Head of caudate nucleus (tissue), 42 donors: Measurements from ENCODE around the gene TMEM204.

Experiments
- DNase-seq, 42 donors: peaks; one replicate each; pipeline versions ENCODE4 v3.0.0 to v3.0.0-alpha.2; 2020 to 2021; ENCODE audit warnings: mixed read lengths in 7 of 42
- intact Hi-C: fragments of 100-400 bp; cut with DNase I; formaldehyde crosslinking; loops from one replicate; pipeline ENCODE4 v1.15.0; 2022

TMEM204 gene

DNA sequence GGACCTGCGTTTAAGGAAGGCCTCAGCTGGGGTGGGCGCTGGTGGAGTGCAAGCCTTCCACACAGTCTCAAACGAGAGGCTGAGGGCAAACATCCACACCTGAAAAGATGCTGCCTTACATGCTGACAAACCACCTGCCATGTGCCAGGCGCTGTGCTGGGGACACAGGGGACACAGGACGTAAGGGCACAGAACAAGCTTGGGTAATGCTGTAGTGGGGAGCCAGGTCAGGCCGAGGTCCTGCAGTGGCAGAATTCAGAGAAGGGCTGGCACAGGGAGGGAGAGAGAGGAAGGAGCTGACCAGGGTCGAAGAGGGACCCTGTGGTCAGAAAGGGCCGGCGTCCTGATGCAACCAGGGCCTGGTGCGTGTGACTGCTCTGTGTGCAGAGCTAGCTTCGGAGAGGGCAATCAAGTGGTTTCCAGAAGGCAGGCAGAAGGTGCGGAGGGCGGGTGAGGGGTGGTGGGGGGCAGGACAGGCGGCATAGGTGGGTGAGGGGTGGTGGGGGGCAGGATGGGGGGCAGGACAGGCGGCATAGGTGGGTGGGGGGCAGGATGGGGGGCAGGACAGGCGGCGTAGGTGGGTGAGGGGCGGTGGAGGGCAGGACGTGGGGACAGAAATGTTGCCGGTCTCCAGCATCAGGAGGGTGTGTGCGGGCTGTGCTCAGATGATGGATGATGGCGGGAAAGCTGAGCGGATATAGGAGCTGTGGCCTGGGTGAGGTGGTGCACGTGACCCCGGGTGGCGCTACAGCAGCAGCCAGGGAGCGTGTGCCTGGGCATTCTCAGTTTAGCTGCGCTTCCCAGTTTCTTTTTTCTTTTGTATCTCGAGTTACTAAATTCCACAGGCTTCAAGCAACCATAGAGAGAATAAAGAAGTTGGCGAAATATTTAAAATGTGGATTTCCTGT lies 21.6 kb upstream of the TMEM204 start:
- intact Hi-C loops, result loop anchor here (10.0 kb wide), 1 partner anchor 63 kb away; no protein-coding TSS in a partner anchor
- no peak for DNase-seq

DNA sequence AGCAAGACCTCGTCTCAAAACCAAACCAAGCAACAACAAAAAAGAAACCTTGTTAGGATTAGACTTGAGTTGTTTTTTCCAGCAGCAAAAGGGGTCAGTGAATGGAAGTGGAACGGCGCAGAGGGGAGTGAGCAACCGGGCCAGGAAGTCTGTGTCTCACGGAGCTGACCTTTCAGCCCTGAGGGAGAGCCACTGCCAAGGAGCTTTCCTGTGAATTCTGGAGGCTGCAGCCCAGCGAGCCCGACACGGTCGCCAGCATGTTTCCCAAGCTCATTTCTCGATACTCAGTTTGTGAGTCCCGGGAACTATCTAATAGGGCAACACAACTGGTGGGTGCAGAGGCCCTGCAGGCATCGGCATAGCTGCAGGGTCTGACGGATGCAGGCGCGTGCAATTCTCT lies 20.7 kb upstream of the TMEM204 start:
- intact Hi-C loops, result loop anchor here (10.0 kb wide), 1 partner anchor 62 kb away; no protein-coding TSS in a partner anchor
- DNase-seq, result no peak

DNA sequence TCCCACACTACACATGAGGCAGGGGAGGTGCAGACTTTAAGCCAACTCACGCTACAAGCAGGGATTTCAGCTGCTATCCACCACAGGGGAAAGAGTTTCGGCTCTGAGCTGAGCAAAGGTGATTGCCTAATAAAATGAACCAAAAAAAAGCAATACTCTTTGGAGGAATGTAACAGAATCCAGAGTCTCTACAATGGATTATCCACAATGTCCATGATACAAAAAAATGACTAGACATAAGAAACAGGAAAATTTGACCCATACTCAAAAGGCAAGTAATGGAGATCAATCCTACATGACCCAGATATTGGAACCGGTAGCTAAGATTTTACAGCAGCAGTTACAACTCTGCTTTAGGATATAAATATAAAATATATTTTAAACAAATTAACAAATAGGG lies 19.0 kb upstream of the TMEM204 start:
- no peak for DNase-seq
- intact Hi-C loops, result loop anchor here (10.0 kb wide), 1 partner anchor 60 kb away; no protein-coding TSS in a partner anchor

DNA sequence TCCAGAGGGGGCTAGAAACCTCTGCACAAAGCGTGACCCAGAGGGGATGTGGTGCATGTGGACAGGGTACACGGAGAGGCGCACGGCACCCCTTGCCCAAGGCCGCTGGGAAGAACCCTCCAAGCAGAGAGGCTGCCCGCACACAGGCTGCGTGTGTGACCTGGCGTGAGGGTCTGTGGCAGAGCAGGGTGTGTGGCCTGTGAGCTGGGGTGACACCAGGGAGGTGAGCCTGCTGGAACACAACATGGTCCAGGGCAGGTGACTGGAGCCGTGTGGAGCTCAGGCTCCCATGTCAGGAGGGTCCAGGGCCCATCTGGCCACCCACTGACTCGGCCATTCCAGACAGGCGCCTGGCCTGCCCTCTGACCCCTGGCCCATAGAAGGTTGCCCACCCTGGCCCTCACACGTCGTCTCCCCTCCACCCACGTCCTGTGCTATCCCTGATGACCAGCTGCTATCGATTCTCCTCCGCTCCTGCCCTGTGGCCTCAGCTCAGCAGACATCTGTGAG lies 14.8 kb upstream of the TMEM204 start:
- DNase-seq, result no peak
- intact Hi-C loops, result loop anchor here (10.0 kb wide), 1 partner anchor 56 kb away; no protein-coding TSS in a partner anchor

DNA sequence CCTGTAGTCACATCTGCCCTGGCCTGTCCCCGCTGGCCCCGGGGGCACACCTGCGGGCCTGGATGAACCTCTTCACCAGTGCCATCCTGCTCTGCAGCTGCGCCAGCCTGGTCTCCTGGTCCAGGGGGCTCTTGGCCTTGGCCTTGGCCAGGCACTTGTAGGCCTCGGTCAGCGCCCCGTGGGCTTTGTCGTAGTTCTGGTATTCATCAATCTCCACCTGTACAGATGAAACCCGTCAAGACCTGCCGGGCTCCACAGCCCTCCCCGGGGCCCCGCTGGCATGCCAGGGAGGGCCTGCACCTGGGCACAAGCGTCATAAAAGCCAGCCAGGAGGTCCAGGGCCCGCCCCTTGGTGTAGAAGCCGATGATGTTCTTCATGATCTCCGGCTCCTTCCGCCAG lies 13.6 kb upstream of the TMEM204 start:
- intact Hi-C loops, result loop anchor here (10.0 kb wide), 1 partner anchor 55 kb away; no protein-coding TSS in a partner anchor
- no peak for DNase-seq

DNA sequence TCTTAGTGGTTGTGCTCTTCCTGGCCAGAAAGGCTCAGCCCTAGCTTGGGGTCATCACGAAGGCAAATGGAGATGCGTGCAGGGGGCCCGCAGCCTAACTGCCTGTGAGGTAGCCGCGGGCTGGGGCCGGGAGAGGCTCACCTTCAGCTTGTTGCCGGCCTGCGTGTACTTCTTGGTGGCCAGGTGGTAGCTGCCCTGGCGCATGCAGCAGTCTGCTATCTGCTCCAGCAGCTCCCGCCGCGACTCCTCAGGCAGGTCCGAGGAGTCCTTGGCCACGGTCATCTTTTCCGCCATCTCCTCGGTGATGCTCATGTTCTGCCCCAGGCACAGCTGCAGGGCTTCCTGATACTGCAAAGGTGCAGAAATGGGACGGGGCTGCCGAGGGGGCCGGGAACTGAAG lies 13.0 kb upstream of the TMEM204 start:
- intact Hi-C loops, result no loop called here

DNA sequence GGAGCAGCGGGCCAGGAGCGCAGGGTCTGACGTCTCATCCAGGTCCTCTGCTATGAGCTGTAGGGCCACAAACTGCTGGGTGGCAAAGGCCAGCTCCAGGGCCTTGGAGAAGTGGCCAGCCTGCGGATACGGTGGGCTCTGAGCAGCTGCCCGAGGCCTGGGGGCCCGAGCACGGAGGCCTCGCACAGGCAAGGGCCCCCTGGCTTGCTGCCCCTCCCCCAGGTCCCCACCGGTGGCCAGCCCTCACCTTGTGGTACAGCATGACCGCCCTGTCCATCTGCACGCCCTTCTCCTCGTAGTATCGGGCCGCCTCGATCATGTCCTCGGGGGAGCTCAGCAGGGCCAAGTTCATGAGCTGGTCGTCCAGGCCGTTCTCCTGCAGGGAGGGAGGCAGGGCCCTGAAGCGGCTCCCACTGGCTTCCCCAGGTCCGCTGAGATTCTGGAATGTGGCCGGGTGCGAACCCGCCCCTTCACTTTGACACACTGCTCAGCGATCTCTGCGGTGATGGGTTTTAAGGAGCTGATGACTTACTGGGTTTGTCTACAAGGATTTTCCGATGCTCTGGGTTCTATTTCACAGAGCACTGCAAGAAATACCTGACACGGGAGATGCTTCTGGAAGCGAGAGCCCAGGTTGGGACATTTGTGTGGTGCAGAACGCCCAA lies 9.8 kb upstream of the TMEM204 start:
- DNase-seq, result no peak
- intact Hi-C loops, result no loop called here

More for the DNA sequence above, 13.0 kb upstream of the TMEM204 start:
- DNase-seq, result no peak

DNA sequence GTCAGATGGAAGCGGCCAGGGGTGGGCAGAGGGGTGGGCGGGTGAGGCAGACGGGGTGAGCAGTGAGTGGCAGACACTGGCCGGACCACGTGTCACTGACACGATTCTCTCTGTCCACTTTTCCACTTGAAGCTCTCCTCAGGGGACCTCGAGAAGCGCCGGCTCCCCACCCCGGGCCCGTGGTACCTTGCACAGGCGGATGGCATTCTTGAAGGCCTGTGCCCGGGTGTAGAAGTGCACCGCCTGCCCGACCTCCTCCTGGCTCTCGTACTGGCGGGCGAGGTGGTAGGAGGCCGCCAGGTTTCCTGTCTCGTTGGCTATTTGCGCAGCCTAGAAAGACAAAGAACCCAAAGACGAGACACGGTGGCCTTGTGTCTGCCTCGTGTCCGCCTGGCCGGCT lies 9.1 kb upstream of the TMEM204 start:
- intact Hi-C loops, result no loop called here
- DNase-seq, result no peak

DNA sequence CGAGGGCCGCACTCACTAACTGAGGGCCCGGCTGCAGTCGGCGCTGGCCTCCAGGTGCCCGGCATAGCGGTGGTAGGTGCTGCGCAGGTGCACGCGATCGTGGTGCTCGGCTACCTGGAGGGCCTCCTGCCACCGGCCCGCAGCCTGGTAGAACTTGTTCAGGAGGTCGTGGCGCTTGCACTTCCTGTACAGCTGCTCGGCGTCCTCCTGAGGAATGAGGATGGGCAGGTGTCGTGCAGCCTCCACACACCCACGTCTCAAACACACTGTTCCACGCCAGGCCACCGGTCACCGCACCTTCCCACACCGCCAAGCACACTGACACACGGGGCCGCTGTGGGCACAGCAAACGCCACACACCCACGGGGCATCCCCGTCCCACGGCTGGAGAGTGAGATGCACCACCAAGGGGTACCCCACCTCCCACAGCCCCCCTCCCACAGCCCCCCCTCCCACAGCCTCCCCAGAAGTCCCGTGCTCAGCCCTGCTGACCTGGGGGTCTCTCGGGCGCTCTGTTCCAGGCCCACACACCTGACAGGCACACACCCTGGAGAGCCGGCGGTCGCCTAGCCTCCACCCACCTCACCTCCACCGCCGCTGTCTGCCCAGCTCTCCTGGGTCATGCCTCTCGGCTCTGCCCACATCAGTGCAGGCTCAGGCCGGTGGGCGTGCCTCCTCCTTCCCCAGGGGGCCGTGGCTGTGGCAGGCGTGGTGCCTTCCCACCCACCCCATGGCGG lies 7.4 kb upstream of the TMEM204 start:
- no peak for DNase-seq
- intact Hi-C loops, result no loop called here

DNA sequence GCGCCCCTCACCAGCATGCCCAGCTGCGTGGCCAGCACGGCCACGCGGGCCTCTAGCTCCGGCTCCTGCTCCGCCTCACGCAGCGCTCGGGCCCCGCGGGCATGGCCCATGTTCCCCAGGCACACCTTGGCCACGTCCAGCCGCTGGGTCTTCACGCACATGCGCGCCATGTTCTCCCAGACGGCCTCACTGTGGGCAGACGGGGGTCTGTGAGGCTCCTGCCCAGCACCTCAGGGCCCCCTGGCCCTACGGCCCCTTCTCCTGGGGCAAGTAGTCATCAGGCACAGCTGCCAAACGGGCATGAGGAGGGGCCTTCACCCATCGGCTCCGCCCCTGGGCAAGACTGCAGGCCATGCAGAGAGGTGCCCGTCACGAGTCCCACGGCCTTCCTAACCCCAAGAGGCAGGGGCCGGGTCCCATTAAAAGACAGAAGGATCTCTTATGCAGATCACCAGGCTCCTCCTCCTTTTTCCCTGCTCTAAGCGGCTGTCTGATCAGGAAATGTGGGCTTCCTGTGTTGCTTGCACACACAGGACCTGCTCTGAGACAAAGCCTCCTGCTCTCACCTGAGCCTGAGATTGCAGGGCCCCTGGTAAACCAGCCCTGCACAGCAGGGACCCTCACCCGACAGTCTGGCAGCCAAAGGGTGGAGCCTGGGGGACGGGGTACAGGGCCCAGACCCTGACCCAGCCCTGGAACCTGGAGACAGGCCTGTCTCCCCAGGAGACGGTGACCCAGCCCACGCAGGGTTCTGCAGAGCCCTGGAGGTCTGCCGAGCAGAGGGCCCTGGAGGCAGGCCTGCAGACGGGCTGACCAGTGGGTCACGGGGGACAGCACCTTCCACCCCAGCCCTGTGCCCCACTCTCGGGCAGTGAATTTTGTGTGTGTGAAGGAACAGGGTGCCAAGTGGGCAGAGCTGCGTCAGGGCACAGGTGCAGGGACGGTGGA lies 6.6 kb upstream of the TMEM204 start:
- no peak for DNase-seq
- intact Hi-C loops, result no loop called here

DNA sequence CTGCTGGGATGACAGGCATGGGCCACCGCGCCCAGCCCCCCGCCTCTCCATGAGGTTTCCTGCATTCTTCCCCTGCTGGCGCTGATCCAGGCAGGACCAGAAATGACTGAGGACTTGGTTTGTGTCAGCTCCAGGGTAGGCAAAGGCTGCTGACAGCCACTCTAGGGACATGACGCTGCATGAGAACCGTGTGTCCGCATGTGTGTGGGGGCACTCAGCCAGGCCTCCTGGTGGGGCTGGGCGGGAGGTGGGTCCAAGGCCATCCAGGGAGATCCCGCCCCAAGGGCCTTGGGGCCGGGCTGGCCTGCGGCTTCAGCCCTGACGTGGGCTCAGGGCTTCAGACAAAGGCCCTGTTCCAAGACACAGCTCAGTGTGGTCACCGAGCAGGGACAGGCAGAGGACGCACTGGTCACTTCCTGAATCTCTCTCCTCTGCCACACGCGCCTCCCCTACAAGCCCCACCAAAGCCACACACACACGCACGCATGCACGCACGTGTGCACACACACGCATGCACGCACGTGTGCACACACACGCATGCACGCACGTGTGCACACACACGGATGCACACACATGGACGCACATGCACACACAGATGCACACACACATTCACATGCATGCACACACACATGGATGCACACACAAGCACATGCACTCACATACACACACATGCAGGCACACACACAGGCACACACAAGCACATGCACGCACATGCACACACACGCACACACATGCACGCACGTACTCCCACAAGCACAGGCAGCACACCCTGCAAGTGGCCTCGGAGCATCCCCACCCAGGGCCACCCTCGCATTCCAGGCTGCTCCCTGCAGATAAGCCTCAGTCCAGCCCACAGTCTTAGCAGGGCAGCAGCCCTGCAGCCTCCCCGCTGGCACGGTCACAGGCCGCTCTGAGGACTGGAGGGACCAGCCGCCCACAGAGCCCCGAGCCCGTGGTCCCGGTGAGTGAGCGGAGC lies 5.3 kb upstream of the TMEM204 start:
- DNase-seq, result no peak
- intact Hi-C loops, result no loop called here

DNA sequence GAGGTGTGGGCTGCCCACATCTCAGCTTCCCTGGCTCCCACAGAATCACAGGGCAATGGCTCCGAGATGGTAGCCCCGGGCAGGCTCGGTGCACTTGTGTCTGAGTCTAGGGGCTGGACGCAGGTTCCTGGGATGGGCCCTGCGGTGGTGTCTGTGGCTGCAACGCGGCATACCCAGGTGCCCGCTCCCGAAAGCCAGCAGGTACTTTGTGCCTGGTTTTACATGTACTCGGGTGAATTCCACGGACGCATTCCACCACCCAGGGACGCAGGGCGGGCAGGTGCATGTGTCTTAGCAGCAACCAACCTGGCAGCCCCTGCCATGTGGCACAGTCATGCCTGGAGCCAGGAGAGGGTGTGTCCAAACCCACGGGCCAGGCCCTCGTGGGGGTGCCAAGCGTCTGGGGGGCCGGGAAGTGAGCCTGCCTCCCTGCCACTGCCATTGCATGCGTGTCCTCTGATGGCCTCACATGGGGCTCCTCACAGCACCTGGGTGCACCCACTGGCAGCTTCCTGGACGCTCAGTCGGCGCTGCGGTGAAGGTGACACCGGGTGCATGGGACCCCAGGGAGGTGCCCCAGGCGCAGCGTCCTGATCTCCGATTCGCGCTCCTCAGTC lies 4.4 kb upstream of the TMEM204 start:
- DNase-seq, result no peak

DNA sequence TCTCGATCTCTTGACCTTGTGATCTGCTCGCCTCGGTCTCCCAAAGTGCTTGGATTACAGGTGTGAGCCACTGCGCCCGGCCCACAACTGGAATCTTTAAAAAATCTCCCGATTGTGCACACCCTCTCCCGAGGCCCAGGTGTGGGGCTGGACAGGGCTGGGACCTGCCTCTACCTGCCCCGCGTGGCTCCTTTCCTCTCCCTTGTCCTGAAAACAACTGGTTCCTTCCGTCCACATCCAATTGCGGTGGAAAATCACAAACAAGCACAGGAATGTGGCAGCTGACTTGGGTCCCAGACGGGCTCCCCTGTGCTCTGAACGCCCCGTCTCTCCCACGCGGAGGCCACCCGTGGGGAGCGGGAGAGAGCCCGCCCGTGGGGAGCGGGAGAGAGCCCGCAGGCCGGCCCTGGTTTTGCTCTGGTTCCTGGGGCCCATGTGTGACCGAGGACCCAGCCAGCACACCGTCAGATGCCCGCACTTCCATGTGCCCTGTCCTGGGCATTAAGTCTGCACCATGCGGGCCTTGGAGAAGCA lies 3.0 kb upstream of the TMEM204 start:
- DNase-seq, result no peak
- intact Hi-C loops, result no loop called here

More for the DNA sequence above, 4.4 kb upstream of the TMEM204 start:
- intact Hi-C loops, result no loop called here

DNA sequence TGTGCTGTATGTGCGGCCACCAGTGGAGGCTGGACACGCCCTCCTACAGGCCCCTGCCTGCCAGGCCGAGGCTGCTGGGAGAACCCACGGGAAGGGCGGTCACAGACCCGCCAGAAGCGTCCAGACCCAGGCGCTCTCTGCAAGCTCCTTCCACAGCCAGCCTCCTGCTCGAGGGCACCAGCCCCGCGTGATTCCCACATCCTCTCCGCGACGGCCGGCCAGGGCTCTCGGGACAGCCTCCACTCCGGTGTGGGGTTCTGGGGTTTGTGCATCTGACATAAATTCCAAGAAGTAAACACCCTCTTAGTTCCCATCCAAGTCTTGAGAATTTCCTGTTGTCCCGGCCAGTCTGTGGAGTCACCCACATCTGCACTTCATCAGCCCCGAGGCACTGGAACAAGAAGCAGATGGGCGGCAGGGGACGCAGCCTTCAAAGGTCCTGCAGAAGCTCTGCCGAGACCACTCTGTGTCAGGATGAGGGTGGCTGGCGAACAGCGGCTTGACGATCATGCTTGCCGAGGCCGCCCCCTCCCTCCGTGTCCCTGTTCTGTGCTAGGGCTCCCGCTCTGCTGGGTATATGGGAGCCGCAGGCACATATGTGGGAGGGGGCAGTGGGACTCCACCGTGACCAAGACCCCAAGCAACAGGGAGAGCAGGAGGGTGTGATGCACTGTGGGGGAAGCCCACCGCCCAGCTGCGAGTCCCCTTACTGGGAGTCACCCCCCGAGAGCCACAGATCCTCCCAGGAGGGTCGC lies 2.4 kb upstream of the TMEM204 start:
- intact Hi-C loops, result no loop called here
- DNase-seq, result no peak

DNA sequence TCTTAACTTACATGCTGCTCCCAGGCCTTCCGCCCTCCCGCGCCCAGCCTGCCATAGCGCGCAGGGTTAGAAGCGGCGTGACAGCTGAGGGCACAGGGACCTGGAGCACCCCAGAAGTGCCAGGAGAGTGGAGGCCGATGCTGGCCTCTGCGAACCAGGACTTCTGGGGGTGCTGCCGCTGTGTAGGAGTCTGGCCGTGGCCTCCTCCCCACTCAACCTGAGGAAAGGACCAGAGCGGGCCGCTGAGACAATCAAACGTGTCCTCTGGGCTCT lies 1.9 kb upstream of the TMEM204 start:
- intact Hi-C loops, result no loop called here
- DNase-seq, result no peak
